GM23338 (cell line): ENCODE data around the gene ZNF783. TPM values are rescaled to one million over a fixed set of nuclear protein-coding genes. Genes with fewer than 3 reads are reported as not detected.

Experiments used
- ATAC-seq: fragments of 200-7000 bp; cut with Tn5 transposase; 3 replicates; pipeline ENCODE4 v1.9.1; 2020
- DNase-seq: peaks from one replicate; pipeline ENCODE4 v3.0.0-alpha.2; 2015; ENCODE audit warnings: low spot score
- H2AFZ ChIP-seq: fragments of 200-600 bp; sonication (generic); 2 replicates; pipeline ENCODE4 v1.8.0; 2016; ENCODE audit warnings: antibody characterized with exemption, mild to moderate bottlenecking, moderate library complexity
- H3F3A ChIP-seq: fragments of 200-600 bp; sonication (generic); replicated peaks from 2 replicates; pipeline ENCODE4 v1.8.0; 2017; ENCODE audit warnings: antibody characterized with exemption, mixed run types, low read depth
- H3K27ac ChIP-seq: fragments of 200-600 bp; sonication (generic); 2 replicates; pipeline ENCODE4 v1.6.1; 2016; ENCODE audit warnings: low read depth
- H3K27me3 ChIP-seq: fragments of 200-600 bp; sonication (generic); 2 replicates; pipeline ENCODE4 v1.8.0; 2016; ENCODE audit warnings: mild to moderate bottlenecking, mixed run types, moderate library complexity; ENCODE audit not compliant: insufficient read depth
- H3K36me3 ChIP-seq: fragments of 200-600 bp; sonication (generic); 2 replicates; pipeline ENCODE4 v1.8.0; 2016; ENCODE audit warnings: mild to moderate bottlenecking; ENCODE audit not compliant: insufficient read depth
- H3K4me1 ChIP-seq: fragments of 200-600 bp; sonication (generic); 2 replicates; pipeline ENCODE4 v1.8.0; 2016; ENCODE audit warnings: mild to moderate bottlenecking, moderate library complexity; ENCODE audit not compliant: insufficient read depth
- H3K4me2 ChIP-seq: fragments of 200-600 bp; sonication (generic); 2 replicates; pipeline ENCODE4 v1.7.1; 2017; ENCODE audit warnings: mixed run types
- H3K4me3 ChIP-seq: fragments of 200-600 bp; sonication (generic); 2 replicates; pipeline ENCODE4 v1.6.1; 2016; ENCODE audit warnings: mixed run types
- H3K79me2 ChIP-seq: fragments of 200-600 bp; sonication (generic); replicated peaks from 2 replicates; pipeline ENCODE4 v1.8.0; 2017; ENCODE audit warnings: mild to moderate bottlenecking; ENCODE audit not compliant: insufficient read depth
- H3K9me2 ChIP-seq: fragments of 200-600 bp; sonication (generic); 2 replicates; pipeline ENCODE4 v1.8.0; 2017; ENCODE audit not compliant: insufficient read depth
- H4K20me1 ChIP-seq: fragments of 200-600 bp; sonication (generic); replicated peaks from 2 replicates; pipeline ENCODE4 v1.8.0; 2017; ENCODE audit warnings: mild to moderate bottlenecking; ENCODE audit not compliant: insufficient read depth
- H3K27ac Mint-ChIP-seq: 2 replicates; pipeline ENCODE4 v1.8.0; 2020; ENCODE audit warnings: inconsistent platforms, mild to moderate bottlenecking, moderate library complexity, mixed read lengths
- H3K27me3 Mint-ChIP-seq: 3 replicates; pipeline ENCODE4 v1.8.0; 2022; ENCODE audit warnings: low read depth, mild to moderate bottlenecking, moderate library complexity, mixed read lengths, inconsistent platforms; ENCODE audit not compliant: insufficient read depth, poor library complexity
- H3K36me3 Mint-ChIP-seq: 3 replicates; pipeline ENCODE4 v1.8.0; 2021; ENCODE audit warnings: low read depth, mild to moderate bottlenecking, inconsistent platforms, moderate library complexity, mixed read lengths
- H3K4me1 Mint-ChIP-seq: 3 replicates; pipeline ENCODE4 v1.8.0; 2020; ENCODE audit warnings: mild to moderate bottlenecking, inconsistent platforms, mixed read lengths
- H3K4me3 Mint-ChIP-seq: 3 replicates; pipeline ENCODE4 v1.8.0; 2021; ENCODE audit warnings: moderate library complexity, mild to moderate bottlenecking, inconsistent platforms, mixed read lengths
- H3K9me3 Mint-ChIP-seq: 3 replicates; pipeline ENCODE4 v1.8.0; 2020; ENCODE audit warnings: moderate library complexity, mild to moderate bottlenecking, inconsistent platforms, mixed read lengths
- CREB1 ChIP-seq: fragments of 250-450 bp; sonication (Bioruptor Pico); IDR thresholded peaks from 2 replicates; pipeline ENCODE4 v1.5.0; 2020; ENCODE audit warnings: low read depth, mild to moderate bottlenecking, moderate library complexity
- EZH2 ChIP-seq: fragments of 200-600 bp; sonication (generic); IDR thresholded peaks from one replicate; pipeline ENCODE4 v1.8.0; 2017; ENCODE audit warnings: antibody characterized with exemption, mild to moderate bottlenecking, low read depth; ENCODE audit not compliant: unreplicated experiment
- EZH2phosphoT487 ChIP-seq: fragments of 200-600 bp; sonication (generic); IDR thresholded peaks from one replicate; pipeline ENCODE4 v1.8.1; 2018; ENCODE audit warnings: antibody characterized with exemption; ENCODE audit not compliant: unreplicated experiment
- JUNB ChIP-seq: IDR thresholded peaks from one replicate; pipeline ENCODE4 v1.6.1; 2016; ENCODE audit warnings: antibody characterized with exemption; ENCODE audit not compliant: unreplicated experiment
- NANOG ChIP-seq: IDR thresholded peaks from 2 replicates; pipeline ENCODE4 v1.6.1; 2016; ENCODE audit warnings: antibody characterized with exemption, borderline replicate concordance
- POLR2AphosphoS5 ChIP-seq: IDR thresholded peaks from 2 replicates; pipeline ENCODE4 v1.6.1; 2016; ENCODE audit warnings: antibody characterized with exemption, low read depth
- STAT1 ChIP-seq: IDR thresholded peaks from one replicate; pipeline ENCODE4 v1.6.1; 2016; ENCODE audit warnings: antibody characterized with exemption; ENCODE audit not compliant: unreplicated experiment
- ZNF114 ChIP-seq: fragments of 250-450 bp; sonication (Bioruptor Pico); IDR thresholded peaks from 2 replicates; pipeline ENCODE4 v1.5.0; 2020; ENCODE audit warnings: mild to moderate bottlenecking, moderate library complexity
- ZNF331 ChIP-seq: fragments of 250-450 bp; sonication (Bioruptor Pico); IDR thresholded peaks from 2 replicates; pipeline ENCODE4 v1.5.0; 2020; ENCODE audit warnings: low read depth, mild to moderate bottlenecking, moderate library complexity
- polyA plus RNA-seq: library from polyadenylated mRNA; unstranded; fragments of >200 nt; fragmentation: Nextera tagmentation; extraction: Ambion mirVana; gene quantifications from 2 replicates; pipeline ENCODE4 v1.2.1, GENCODE V29; 2016
- total RNA-seq: library from RNA; depleted of rRNA; stranded (reverse); fragments of >200 nt; shearing (Covaris generic); gene quantifications from 2 replicates; pipeline ENCODE4 v1.2.3, GENCODE V29; 2014
- TF ChIP-seq, protein P1 (sequence below): IDR thresholded peaks from 2 replicates; pipeline ENCODE4 v1.6.1; 2016; ENCODE audit warnings: antibody characterized with exemption
- TF ChIP-seq, protein P2 (sequence below): IDR thresholded peaks from one replicate; pipeline ENCODE4 v1.6.1; 2018; ENCODE audit warnings: antibody characterized with exemption; ENCODE audit not compliant: unreplicated experiment
- TF ChIP-seq, protein P3 (sequence below), 2 experiments: fragments of 200-600 bp in 1 of 2; sonication (generic) in 1 of 2; conservative IDR thresholded peaks; 2 replicates each; pipeline versions ENCODE4 v1.5.1 to v1.6.1; 2016 to 2017; ENCODE audit warnings: antibody characterized with exemption in 2 of 2, low read depth in 2 of 2, mild to moderate bottlenecking in 2 of 2, moderate library complexity in 1 of 2
- TF ChIP-seq, protein P4 (sequence below): fragments of 250-450 bp; sonication (Bioruptor Pico); IDR thresholded peaks from 2 replicates; pipeline ENCODE4 v1.5.0; 2020; ENCODE audit warnings: mild to moderate bottlenecking, moderate library complexity

Gene ZNF783
- total and polyA plus RNA-seq, 2 experiments from 2014 or later = 2.1 to 9.0 TPM

DNA sequence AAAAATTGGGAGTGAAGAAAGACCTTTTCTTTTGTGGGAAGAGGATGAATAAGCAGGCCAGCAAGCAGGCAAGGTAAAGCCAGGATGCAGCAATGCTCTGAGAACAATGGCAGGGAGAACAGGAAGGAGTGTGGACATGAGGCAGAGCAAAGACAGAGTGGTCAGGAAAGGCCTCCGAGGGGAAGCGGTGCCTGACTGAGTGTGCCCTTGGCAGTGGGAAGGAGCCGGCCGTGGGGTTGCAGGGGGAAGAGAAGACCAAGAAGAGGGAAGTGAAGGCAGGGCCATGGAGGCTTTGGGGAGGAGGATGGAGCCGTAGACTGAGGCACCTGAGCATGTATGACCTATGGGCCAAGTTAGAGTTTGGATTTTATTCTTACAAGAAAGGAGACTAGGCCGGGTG is 44.4 kb upstream of the ZNF783 start:
- H3K27ac ChIP-seq = no peak overlapping the region
- Mint-ChIP-seq H3K9me3 (no peaks in the 10 kb centered on the region), H3K27me3 (peaks cover 3% of the 10 kb centered on the region), H3K4me1 (peaks cover 13% of the 10 kb centered on the region; the same call in 2 of the 3 replicates), H3K4me3 (no peak overlapping the region), H3K36me3 (peaks cover 84% of the 10 kb centered on the region), H3K27ac (no peak overlapping the region)
- DNase-seq = no peak
- no peak for ATAC-seq
- H3K79me2 ChIP-seq = no peaks in the 10 kb centered on the region
- H3K9me2 ChIP-seq = no peaks in the 10 kb centered on the region
- no peak overlapping the region for H3K4me2 ChIP-seq
- no peaks in the 10 kb centered on the region for H3K27me3 ChIP-seq
- H4K20me1 ChIP-seq = peaks cover 10% of the 10 kb centered on the region
- H3K4me3 ChIP-seq = no peak overlapping the region
- H3K36me3 ChIP-seq = peaks cover 24% of the 10 kb centered on the region
- TF ChIP-seq, protein P1, sequence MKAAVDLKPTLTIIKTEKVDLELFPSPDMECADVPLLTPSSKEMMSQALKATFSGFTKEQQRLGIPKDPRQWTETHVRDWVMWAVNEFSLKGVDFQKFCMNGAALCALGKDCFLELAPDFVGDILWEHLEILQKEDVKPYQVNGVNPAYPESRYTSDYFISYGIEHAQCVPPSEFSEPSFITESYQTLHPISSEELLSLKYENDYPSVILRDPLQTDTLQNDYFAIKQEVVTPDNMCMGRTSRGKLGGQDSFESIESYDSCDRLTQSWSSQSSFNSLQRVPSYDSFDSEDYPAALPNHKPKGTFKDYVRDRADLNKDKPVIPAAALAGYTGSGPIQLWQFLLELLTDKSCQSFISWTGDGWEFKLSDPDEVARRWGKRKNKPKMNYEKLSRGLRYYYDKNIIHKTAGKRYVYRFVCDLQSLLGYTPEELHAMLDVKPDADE = no peak
- TF ChIP-seq, protein P2, sequence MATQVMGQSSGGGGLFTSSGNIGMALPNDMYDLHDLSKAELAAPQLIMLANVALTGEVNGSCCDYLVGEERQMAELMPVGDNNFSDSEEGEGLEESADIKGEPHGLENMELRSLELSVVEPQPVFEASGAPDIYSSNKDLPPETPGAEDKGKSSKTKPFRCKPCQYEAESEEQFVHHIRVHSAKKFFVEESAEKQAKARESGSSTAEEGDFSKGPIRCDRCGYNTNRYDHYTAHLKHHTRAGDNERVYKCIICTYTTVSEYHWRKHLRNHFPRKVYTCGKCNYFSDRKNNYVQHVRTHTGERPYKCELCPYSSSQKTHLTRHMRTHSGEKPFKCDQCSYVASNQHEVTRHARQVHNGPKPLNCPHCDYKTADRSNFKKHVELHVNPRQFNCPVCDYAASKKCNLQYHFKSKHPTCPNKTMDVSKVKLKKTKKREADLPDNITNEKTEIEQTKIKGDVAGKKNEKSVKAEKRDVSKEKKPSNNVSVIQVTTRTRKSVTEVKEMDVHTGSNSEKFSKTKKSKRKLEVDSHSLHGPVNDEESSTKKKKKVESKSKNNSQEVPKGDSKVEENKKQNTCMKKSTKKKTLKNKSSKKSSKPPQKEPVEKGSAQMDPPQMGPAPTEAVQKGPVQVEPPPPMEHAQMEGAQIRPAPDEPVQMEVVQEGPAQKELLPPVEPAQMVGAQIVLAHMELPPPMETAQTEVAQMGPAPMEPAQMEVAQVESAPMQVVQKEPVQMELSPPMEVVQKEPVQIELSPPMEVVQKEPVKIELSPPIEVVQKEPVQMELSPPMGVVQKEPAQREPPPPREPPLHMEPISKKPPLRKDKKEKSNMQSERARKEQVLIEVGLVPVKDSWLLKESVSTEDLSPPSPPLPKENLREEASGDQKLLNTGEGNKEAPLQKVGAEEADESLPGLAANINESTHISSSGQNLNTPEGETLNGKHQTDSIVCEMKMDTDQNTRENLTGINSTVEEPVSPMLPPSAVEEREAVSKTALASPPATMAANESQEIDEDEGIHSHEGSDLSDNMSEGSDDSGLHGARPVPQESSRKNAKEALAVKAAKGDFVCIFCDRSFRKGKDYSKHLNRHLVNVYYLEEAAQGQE = no peak
- no peak for TF ChIP-seq POLR2AphosphoS5
- TF ChIP-seq EZH2 = no peak
- TF ChIP-seq STAT1 = no peak
- no peak for TF ChIP-seq ZNF114 (CRISPR knock-in tag)
- TF ChIP-seq NANOG = no peak
- no peak for TF ChIP-seq JUNB
- TF ChIP-seq, protein P3, sequence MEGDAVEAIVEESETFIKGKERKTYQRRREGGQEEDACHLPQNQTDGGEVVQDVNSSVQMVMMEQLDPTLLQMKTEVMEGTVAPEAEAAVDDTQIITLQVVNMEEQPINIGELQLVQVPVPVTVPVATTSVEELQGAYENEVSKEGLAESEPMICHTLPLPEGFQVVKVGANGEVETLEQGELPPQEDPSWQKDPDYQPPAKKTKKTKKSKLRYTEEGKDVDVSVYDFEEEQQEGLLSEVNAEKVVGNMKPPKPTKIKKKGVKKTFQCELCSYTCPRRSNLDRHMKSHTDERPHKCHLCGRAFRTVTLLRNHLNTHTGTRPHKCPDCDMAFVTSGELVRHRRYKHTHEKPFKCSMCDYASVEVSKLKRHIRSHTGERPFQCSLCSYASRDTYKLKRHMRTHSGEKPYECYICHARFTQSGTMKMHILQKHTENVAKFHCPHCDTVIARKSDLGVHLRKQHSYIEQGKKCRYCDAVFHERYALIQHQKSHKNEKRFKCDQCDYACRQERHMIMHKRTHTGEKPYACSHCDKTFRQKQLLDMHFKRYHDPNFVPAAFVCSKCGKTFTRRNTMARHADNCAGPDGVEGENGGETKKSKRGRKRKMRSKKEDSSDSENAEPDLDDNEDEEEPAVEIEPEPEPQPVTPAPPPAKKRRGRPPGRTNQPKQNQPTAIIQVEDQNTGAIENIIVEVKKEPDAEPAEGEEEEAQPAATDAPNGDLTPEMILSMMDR (conservative IDR thresholded peaks at IDR 0.05; ENCODE audit: low read depth in 2 of 2) = no peak
- no peak for TF ChIP-seq ZNF331 (CRISPR knock-in tag)
- TF ChIP-seq, protein P4, sequence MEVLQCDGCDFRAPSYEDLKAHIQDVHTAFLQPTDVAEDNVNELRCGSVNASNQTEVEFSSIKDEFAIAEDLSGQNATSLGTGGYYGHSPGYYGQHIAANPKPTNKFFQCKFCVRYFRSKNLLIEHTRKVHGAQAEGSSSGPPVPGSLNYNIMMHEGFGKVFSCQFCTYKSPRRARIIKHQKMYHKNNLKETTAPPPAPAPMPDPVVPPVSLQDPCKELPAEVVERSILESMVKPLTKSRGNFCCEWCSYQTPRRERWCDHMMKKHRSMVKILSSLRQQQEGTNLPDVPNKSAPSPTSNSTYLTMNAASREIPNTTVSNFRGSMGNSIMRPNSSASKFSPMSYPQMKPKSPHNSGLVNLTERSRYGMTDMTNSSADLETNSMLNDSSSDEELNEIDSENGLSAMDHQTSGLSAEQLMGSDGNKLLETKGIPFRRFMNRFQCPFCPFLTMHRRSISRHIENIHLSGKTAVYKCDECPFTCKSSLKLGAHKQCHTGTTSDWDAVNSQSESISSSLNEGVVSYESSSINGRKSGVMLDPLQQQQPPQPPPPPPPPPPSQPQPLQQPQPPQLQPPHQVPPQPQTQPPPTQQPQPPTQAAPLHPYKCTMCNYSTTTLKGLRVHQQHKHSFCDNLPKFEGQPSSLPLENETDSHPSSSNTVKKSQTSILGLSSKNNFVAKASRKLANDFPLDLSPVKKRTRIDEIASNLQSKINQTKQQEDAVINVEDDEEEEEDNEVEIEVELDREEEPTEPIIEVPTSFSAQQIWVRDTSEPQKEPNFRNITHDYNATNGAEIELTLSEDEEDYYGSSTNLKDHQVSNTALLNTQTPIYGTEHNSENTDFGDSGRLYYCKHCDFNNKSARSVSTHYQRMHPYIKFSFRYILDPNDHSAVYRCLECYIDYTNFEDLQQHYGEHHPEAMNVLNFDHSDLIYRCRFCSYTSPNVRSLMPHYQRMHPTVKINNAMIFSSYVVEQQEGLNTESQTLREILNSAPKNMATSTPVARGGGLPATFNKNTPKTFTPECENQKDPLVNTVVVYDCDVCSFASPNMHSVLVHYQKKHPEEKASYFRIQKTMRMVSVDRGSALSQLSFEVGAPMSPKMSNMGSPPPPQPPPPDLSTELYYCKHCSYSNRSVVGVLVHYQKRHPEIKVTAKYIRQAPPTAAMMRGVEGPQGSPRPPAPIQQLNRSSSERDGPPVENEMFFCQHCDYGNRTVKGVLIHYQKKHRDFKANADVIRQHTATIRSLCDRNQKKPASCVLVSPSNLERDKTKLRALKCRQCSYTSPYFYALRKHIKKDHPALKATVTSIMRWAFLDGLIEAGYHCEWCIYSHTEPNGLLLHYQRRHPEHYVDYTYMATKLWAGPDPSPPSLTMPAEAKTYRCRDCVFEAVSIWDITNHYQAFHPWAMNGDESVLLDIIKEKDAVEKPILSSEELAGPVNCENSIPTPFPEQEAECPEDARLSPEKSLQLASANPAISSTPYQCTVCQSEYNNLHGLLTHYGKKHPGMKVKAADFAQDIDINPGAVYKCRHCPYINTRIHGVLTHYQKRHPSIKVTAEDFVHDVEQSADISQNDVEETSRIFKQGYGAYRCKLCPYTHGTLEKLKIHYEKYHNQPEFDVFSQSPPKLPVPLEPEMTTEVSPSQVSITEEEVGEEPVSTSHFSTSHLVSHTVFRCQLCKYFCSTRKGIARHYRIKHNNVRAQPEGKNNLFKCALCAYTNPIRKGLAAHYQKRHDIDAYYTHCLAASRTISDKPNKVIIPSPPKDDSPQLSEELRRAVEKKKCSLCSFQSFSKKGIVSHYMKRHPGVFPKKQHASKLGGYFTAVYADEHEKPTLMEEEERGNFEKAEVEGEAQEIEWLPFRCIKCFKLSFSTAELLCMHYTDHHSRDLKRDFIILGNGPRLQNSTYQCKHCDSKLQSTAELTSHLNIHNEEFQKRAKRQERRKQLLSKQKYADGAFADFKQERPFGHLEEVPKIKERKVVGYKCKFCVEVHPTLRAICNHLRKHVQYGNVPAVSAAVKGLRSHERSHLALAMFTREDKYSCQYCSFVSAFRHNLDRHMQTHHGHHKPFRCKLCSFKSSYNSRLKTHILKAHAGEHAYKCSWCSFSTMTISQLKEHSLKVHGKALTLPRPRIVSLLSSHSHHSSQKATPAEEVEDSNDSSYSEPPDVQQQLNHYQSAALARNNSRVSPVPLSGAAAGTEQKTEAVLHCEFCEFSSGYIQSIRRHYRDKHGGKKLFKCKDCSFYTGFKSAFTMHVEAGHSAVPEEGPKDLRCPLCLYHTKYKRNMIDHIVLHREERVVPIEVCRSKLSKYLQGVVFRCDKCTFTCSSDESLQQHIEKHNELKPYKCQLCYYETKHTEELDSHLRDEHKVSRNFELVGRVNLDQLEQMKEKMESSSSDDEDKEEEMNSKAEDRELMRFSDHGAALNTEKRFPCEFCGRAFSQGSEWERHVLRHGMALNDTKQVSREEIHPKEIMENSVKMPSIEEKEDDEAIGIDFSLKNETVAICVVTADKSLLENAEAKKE = no peak
- TF ChIP-seq EZH2phosphoT487 = no peak
- no peak for TF ChIP-seq CREB1
- H2AFZ ChIP-seq = no peak overlapping the region
- H3F3A ChIP-seq = no peaks in the 10 kb centered on the region
- no peaks in the 10 kb centered on the region for H3K4me1 ChIP-seq
